HG02840 (cell line): ENCODE data around the gene ELK3.
"Not testable (repeated sequence)": the region's sequence is repeated elsewhere in the genome, so short reads cannot be mapped to it uniquely, and the experiment has no call there.

Experiments used
- ATAC-seq: cut with Tn5 transposase; IDR thresholded peaks from one replicate; pipeline ENCODE4 v1.9.1; 2021; ENCODE audit warnings: mild to moderate bottlenecking, moderate library complexity, moderate number of reproducible peaks; ENCODE audit not compliant: unreplicated experiment, low FRiP score

ELK3 gene

DNA sequence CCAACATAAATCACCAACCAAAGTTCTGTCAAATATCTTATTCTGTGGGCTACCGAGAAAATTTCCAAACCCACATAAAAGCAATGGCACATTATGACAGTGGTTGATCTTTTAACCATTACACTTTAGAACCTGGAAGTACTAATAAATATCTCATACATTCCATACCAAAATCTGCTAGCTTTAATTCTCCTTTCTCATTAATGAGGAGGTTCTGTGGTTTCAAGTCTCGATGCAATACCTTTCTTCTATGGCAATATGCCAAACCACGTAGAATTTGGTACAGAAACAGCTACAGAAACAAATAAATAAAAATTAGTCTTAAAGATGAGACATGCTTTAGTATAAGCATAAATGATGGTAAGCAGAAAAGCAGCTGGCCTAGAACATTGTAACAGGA, 100.7 kb downstream of the ELK3 start:
- no peak for ATAC-seq

GRCh38 chr12:96295532-96296160, 101.5 kb downstream of the ELK3 start:
- ATAC-seq, result no peak

GRCh38 chr12:96297504-96297903, 103.3 kb downstream of the ELK3 start:
- no peak for ATAC-seq

DNA sequence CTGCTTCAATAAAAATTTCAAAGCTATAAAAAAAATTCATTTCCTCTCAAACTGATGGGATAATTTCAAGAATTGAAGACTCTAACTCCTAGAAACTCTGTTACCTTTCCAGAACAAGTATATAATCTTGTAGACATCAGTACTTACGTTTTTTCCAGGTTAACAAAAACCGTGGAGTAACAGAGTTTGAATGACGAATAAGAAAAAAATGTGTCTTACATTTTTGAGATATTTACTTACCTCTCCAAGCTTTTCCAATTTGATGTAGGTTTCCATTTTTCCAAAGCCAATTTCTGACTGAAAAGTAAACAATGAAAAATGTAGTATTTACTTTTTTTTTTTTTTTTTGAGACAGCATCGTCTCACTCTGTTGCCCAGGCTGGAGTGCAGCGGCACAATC, 105.9 kb downstream of the ELK3 start:
- no peak for ATAC-seq

GRCh38 chr12:96301732-96302131, 107.6 kb downstream of the ELK3 start:
- no peak for ATAC-seq

DNA sequence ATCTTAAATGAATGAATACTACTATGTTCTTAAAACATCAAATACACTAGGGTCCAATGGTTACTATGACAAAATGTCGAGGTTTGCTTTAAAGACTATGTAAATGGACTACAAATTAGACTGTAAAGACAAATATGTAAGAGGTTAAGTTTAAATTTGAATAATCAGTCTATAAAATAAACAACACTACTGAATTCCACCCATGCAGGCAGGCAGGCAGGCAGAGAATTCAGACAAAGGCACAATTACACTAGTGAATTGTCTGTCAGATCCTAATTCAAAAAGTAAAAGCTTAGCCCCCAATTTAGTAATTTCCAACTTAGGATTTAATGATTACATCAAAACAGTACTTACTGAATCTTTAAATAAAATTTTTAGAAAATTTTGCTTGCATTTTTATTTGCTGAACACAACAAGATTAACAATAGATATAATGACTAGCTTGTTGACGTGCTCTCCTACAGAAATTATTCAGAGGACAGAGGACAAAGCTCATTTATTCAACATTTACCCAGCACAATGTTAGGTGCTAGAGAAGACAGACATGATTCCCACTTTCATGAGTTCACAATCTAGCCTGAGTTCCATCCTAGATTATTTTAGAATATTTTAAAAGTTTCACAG, 108.6 kb downstream of the ELK3 start:
- ATAC-seq, result no peak

GRCh38 chr12:96303653-96304052, 109.5 kb downstream of the ELK3 start:
- no peak for ATAC-seq

DNA sequence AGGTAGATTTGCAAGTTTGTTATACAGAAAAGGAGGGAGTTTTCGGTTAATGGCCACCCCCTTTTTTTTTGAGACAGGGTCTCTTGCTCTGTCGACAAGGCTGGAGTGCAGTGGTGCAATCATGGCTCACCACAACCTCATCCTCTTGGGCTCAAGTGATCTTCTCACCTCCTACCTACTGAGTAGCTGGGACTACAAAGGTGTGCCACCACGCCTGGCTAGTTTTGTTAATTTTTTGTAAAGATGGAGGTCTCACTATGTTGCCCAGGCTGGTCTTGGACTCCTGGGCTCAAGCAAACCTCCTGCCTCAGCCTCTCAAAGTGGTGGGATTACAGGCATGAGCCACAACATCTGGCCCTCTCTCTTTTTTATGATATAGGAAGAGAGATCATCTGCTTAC, 111.5 kb downstream of the ELK3 start:
- ATAC-seq, result no peak

DNA sequence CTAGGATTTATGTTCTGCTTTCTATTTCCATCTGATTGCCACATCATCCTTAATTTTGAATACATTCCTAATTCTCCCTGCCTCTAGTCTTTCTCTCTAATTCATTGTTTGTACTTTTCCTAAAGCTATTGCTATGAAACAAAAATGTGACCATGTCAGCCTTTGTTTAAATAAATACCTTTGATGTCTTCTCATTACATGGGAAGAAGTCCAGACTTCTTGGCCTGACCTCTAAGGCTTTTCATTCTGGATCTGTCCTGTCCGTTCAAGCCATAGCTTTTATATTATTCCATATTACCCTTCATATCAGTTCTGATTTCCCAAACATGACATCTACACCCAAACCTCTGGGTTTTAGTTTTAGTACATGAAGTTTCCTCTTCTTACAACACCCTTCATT, 114.7 kb downstream of the ELK3 start:
- ATAC-seq, result no peak

DNA sequence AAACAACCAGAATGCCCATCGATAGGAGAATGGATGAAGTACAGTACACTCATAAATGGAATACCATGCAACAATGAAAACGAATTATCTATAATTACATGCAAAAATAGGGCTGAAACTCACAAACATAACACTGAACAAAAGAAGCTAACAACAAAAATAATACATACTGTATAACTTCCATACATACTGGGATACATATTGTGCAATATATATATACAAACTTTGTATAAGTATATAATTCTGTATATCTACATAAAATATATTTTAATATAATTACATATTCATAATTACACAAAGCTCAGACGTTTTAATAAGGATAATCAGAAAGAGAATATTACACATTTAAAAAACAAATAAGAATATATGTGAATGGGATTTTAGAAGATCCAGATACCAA, 115.9 kb downstream of the ELK3 start:
- ATAC-seq, result no peak

GRCh38 chr12:96311191-96311590, 117.0 kb downstream of the ELK3 start:
- ATAC-seq, result no peak

GRCh38 chr12:96313606-96314005, 119.4 kb downstream of the ELK3 start:
- ATAC-seq, result no peak

GRCh38 chr12:96314723-96315122, 120.5 kb downstream of the ELK3 start:
- no peak for ATAC-seq

DNA sequence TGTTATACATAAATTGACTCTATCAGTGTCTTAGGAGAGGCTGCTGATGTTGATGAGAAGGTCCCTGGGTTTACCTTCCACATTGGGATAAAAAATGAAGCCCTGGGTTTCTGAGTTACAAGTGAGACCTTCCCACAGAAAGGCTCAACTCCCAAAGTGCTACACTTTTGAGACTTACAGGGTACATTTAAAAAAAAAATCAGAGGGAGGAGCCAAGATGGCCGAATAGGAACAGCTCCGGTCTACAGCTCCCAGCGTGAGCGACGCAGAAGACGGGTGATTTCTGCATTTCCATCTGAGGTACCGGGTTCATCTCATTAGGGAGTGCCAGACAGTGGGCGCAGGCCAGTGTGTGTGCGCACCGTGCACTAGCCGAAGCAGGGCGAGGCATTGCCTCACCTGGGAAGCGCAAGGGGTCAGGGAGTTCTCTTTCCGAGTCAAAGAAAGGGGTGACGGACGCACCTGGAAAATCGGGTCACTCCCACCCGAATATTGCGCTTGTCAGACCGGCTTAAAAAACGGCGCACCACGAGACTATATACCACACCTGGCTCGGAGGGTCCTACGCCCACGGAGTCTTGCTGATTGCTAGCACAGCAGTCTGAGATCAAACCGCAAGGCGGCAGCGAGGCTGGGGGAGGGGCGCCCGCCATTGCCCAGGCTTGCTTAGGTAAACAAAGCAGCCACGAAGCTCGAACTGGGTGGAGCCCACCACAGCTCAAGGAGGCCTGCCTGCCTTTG, 121.7 kb downstream of the ELK3 start:
- not testable (repeated sequence) for ATAC-seq

DNA sequence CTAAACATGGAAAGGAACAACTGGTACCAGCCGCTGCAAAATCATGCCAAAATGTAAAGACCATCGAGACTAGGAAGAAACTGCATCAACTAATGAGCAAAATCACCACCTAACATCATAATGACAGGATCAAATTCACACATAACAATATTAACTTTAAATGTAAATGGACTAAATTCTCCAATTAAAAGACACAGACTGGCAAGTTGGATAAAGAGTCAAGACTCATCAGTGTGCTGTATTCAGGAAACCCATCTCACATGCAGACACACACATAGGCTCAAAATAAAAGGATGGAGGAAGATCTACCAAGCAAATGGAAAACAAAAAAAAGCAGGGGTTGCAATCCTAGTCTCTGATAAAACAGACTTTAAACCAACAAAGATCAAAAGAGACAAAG, 123.6 kb downstream of the ELK3 start:
- ATAC-seq, result not testable (repeated sequence)
